GM19023 (cell line): Measurements from ENCODE around the gene MOB3A.

ENCODE experiments used
- ATAC-seq: cut with Tn5 transposase; IDR thresholded peaks from one replicate; pipeline ENCODE4 v1.9.1; 2021; ENCODE audit warnings: mild to moderate bottlenecking, moderate library complexity; ENCODE audit not compliant: unreplicated experiment

MOB3A gene

GRCh38 chr19:2060884-2061494, 35.1 kb downstream of the MOB3A start:
- peak; percentile 31 for ATAC-seq

GRCh38 chr19:2059422-2060201, 36.5 kb downstream of the MOB3A start:
- ATAC-seq: no peak

GRCh38 chr19:2058570-2059421, 37.3 kb downstream of the MOB3A start:
- ATAC-seq: no peak

GRCh38 chr19:2057484-2058469, 38.3 kb downstream of the MOB3A start:
- ATAC-seq: no peak

- ATAC-seq: no peak
These were observed 39.3 kb downstream of the MOB3A start for GRCh38 chr19:2056837-2057192.

GRCh38 chr19:2055931-2056836, 39.9 kb downstream of the MOB3A start:
- no peak for ATAC-seq

- ATAC-seq: no peak
These were observed 41.4 kb downstream of the MOB3A start for GRCh38 chr19:2054763-2055162.

GRCh38 chr19:2053601-2054389, 42.3 kb downstream of the MOB3A start:
- no peak for ATAC-seq

- ATAC-seq: no peak
These were observed 44.1 kb downstream of the MOB3A start for GRCh38 chr19:2051773-2052704.

- ATAC-seq: peak; percentile 52
These were observed 44.9 kb downstream of the MOB3A start, which contains the start of gene MKNK2 for GRCh38 chr19:2050991-2051772. Gene MKNK2 (minus strand): TSS chr19:2051244. CDS start chr19:2050851, 393 bp downstream.

- ATAC-seq: peak; percentile 3
These were observed 45.7 kb downstream of the MOB3A start for GRCh38 chr19:2050349-2050990.

- peak; percentile 6 for ATAC-seq
These were observed 46.3 kb downstream of the MOB3A start for GRCh38 chr19:2049741-2050348.

GRCh38 chr19:2048959-2049740, 47.0 kb downstream of the MOB3A start:
- no peak for ATAC-seq

GRCh38 chr19:2048104-2048958, 47.8 kb downstream of the MOB3A start:
- ATAC-seq: no peak
